Activated naive CD8-positive, alpha-beta T cell (primary cell): ENCODE data around the gene SLC1A3.

Experiments used
- H3K27ac Mint-ChIP-seq: one replicate; pipeline ENCODE4 v1.8.0; 2021; ENCODE audit warnings: mixed read lengths
- H3K27me3 Mint-ChIP-seq: one replicate; pipeline ENCODE4 v1.8.0; 2021; ENCODE audit warnings: mixed read lengths
- H3K36me3 Mint-ChIP-seq: one replicate; pipeline ENCODE4 v1.8.0; 2021; ENCODE audit warnings: mixed read lengths
- H3K4me1 Mint-ChIP-seq: one replicate; pipeline ENCODE4 v1.8.0; 2021; ENCODE audit warnings: low read depth, mixed read lengths
- H3K4me3 Mint-ChIP-seq: one replicate; pipeline ENCODE4 v1.8.0; 2021; ENCODE audit warnings: mild to moderate bottlenecking, mixed read lengths
- H3K9me3 Mint-ChIP-seq: one replicate; pipeline ENCODE4 v1.8.0; 2021; ENCODE audit warnings: low read depth, mixed read lengths

The SLC1A3 gene

DNA sequence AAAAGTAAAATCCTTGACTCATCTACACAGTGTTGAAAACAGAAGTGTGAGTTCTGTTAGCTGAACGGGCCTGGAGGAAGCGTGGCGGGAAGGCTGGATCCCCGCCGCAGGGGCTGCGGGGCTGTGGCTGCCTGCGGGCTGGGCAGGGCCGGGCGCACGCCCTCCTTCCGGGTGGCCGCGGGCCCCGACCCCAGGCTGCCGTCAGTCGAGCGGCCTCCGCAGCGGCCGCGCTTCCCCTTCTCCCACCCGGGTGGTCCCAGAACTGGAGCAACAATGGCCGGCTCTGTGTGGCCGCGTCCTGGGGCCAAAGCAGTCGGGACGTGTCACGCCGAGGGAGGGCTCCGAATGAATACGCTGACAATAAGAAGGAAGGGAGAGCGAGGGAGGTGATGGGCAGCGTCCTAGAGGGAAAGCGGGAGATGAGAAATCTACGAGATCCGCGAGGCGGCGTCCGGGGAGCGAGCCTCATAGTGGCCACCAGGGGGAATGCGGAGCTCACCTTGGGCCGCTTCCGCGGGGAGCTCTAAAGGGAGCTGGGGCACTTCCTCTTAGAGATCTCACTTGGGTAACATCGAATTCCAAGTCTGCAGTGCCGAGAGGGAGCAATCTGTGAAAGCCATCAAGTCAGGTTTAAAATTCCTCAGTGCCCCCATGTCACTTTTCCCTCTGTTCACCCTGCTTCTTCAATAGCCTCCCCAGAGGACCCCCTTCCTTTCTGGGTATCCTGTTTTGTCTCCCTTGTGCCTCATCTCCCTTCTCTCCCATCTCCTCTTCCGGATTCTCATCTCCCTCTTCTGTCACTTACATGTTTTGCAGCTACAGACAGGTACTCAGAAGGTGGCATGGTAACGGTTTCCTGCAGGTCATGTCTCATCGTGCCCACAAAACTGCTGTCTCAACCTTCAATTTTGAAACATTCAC lies 83.9 kb downstream of the SLC1A3 start:
- peak overlapping the region; percentile 87 for H3K4me3 Mint-ChIP-seq
- H3K36me3 Mint-ChIP-seq, result no peaks in the 10 kb centered on the region
- peaks cover 17% of the 10 kb centered on the region for H3K4me1 Mint-ChIP-seq
- peak overlapping the region; percentile 64 for H3K27ac Mint-ChIP-seq
- no peaks in the 10 kb centered on the region for H3K9me3 Mint-ChIP-seq
- H3K27me3 Mint-ChIP-seq, result peaks cover 13% of the 10 kb centered on the region

DNA sequence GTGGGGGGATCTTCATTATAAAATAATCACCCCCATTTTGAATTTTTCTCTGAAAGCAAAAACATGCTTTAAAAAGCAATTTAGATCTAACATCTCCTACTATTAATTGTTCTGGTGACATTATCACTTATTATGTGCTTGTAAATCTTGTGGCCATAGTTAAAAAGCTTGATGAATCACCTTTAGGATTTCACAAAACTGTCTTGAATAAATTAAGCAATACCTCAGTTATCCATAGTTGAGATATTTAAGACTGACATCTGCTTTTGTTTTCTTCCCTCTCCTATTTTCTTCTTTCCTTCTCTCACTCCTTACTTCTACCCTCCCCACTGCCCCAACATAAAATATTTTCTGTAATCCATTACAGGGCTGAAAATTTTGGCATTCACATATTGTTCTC lies 84.8 kb downstream of the SLC1A3 start:
- Mint-ChIP-seq H3K4me1 (peaks cover 17% of the 10 kb centered on the region), H3K9me3 (no peaks in the 10 kb centered on the region), H3K27me3 (peaks cover 13% of the 10 kb centered on the region), H3K27ac (no peak overlapping the region), H3K4me3 (no peak overlapping the region), H3K36me3 (no peaks in the 10 kb centered on the region)

DNA sequence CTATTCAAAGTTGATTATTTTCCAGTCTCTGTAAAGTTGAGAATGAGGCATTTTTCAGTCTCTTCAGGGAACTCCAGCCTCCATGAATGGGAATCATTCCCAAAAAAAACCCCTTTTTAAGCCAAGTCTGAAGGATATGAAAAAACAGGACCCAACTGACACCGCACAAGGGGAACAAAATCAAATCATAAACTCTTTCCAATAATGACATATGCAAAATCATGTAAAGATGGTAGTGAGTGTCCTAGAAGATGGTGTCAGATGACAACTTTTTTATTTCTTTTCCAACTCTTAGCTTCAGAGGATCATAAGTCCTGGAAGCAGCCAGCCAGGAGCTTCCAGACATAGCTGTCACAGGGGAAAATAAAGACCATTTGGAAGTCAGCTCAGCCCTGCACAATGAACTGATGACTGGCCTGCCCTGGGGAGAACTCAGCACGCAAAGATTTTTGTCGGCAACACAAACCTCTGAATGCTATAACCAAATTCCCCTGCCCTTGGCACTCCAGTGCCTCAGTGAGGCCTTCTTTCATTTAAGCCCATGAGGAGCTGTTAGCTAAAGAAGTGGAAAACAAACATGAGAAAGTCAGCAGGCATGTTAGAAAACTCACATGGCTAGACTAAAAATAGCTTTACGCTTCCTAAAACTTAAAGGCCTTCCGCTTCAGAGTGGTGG lies 85.4 kb downstream of the SLC1A3 start:
- H3K4me1 Mint-ChIP-seq, result peaks cover 17% of the 10 kb centered on the region
- H3K27ac Mint-ChIP-seq, result no peak overlapping the region
- no peaks in the 10 kb centered on the region for H3K9me3 Mint-ChIP-seq
- H3K27me3 Mint-ChIP-seq, result peaks cover 13% of the 10 kb centered on the region
- no peak overlapping the region for H3K4me3 Mint-ChIP-seq
- H3K36me3 Mint-ChIP-seq, result no peaks in the 10 kb centered on the region

DNA sequence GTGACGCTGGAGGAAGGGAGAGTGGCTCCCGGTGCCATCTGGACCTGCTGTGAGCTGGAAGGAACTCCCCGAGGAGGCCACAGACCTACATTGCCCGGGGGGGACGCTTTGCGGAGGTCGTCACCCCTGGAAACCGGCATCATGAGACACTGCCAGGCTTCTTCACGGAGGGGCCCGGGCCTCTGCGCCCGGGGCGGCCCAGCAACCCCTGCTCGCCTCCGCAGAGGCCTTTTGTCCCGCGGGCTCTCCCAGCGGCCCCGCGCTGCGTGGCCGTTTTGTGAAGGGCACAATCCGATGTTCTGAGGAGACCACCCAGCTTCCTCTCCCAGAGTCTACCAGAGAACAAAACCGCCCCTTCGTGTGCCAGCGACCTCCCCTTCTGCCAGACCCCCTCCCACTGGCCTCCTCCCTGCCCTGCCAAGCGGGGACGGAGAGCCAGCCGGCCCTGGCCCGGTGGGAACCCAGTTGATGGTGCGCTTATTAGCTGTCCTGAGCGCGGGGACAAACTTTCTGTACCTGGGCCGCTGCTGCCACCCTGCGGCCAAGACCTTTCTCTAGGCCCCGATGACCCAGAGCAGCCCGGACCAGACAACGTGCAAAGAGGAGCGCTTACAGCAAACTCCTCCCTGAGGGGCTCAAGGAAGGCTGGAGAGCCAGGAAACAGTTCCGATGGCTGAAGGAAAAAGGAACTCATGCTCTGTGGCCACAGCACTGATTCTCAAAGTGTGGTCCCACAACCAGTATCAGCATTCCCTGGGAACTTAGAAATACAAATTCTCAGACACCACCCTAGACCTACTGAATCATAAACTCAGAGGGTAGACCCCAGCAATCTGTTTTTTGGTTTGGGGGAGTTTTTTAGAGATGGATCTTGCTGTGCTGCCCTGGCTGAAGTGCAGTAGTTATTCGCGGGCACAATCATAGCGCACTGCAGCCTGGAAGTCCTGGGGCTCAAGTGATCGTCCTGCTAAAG lies 86.7 kb downstream of the SLC1A3 start:
- no peaks in the 10 kb centered on the region for H3K9me3 Mint-ChIP-seq
- H3K27ac Mint-ChIP-seq, result no peak overlapping the region
- no peak overlapping the region for H3K4me3 Mint-ChIP-seq
- no peaks in the 10 kb centered on the region for H3K36me3 Mint-ChIP-seq
- H3K27me3 Mint-ChIP-seq, result peaks cover 13% of the 10 kb centered on the region
- peaks cover 17% of the 10 kb centered on the region for H3K4me1 Mint-ChIP-seq

DNA sequence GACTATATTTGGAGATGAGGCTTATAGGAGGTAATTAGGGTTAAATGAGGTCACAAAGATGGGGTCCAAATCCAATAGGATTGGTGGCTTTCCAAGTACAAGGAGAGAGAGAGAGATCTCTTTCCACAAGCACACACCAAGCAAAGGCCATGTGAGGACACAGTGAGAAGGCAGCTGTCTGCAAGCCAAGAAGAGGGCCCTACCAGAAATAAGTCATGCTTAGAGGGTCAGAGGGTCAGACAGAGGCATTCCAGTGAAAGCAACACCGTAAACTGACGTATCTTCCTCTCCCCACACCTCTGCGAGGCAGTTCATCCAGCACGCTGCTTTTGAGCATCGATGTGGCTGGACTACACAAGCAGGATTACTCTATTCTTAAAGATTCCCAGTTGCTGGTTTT lies 87.9 kb downstream of the SLC1A3 start:
- H3K9me3 Mint-ChIP-seq, result no peaks in the 10 kb centered on the region
- peaks cover 10% of the 10 kb centered on the region for H3K27me3 Mint-ChIP-seq
- H3K27ac Mint-ChIP-seq, result no peak overlapping the region
- H3K4me3 Mint-ChIP-seq, result no peak overlapping the region
- no peaks in the 10 kb centered on the region for H3K36me3 Mint-ChIP-seq
- peaks cover 13% of the 10 kb centered on the region for H3K4me1 Mint-ChIP-seq

DNA sequence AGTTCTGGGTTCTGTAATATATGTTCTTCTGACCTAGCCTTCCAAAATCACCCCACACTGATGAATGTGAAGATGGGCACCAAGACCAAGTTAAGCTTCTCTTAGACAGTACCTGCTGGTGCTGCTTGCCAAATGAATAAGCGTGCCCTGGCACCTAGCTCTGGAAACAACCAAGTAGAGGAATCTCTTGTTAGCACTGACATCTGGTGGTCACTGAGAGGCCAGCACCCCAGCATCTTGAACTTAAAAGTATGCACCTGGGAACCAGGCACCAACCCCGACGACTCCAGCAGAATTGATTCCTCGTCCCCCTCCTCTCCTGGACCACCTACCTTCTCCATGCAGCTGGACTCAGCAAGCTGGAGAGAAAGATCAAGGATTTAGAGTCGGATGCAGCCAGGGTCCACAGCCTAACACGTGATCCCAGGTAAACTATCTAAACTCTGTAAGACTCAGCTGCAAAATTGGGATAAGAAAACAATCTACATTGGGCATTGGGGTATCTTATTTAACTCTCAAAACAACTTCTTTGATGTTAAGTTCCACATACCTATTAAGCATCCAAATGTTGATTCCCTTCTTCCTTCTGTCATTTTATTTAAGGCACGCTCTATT lies 89.8 kb downstream of the SLC1A3 start:
- Mint-ChIP-seq H3K27ac (no peak overlapping the region), H3K36me3 (no peaks in the 10 kb centered on the region), H3K4me1 (peaks cover 3% of the 10 kb centered on the region), H3K27me3 (peaks cover 9% of the 10 kb centered on the region), H3K9me3 (no peaks in the 10 kb centered on the region), H3K4me3 (no peak overlapping the region)

DNA sequence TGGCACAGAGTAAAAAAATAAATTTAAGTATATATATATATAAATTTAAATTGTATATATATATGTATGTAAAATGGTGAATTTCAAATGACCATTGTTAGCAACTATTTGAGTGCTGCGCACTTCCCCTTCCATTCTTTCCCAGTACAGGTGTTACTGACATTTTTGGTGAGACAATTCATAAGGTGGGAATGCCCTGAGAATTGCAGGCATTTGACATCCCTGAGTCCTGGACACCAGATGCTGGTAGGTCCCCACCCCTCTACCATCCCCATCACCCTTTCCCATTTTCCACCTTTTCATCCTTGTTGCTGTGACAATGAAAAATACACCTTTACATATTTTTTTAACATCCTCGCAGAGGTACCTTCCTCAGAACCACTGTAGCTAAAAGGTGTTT lies 91.6 kb downstream of the SLC1A3 start:
- H3K27ac Mint-ChIP-seq, result no peak overlapping the region
- H3K27me3 Mint-ChIP-seq, result peaks cover 6% of the 10 kb centered on the region
- H3K4me3 Mint-ChIP-seq, result no peak overlapping the region
- H3K9me3 Mint-ChIP-seq, result no peaks in the 10 kb centered on the region
- H3K4me1 Mint-ChIP-seq, result no peaks in the 10 kb centered on the region
- H3K36me3 Mint-ChIP-seq, result no peaks in the 10 kb centered on the region

DNA sequence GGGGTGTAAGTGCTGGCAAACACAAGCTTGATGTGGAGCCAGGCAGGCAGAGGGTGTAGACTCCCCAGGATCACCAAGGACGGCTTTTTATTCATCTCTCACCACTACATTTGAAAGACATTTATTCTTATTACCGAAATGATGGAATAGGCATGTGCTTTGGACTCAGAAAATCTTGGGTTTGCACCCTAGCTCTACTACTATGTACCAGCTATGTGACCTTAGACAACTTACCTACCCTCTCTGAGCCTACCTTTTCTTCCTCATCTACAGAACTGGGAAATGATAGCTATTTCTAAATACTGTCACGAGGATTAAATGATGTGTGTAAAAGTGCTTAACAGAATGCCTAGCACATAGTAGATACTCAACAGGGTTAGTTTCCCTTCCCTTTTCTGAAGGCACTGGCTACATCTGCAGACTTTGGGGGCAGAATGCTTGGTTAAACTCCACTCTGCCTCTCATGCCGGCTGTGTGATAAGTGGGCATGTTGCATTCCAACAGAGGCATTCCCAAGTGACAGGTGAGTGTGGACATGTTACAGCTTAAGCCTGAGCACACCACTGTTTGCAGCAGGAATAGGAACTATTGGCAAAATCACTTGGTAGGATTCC lies 94.8 kb downstream of the SLC1A3 start:
- Mint-ChIP-seq H3K27me3 (peaks cover 2% of the 10 kb centered on the region), H3K4me3 (no peak overlapping the region), H3K36me3 (peaks cover 5% of the 10 kb centered on the region)

DNA sequence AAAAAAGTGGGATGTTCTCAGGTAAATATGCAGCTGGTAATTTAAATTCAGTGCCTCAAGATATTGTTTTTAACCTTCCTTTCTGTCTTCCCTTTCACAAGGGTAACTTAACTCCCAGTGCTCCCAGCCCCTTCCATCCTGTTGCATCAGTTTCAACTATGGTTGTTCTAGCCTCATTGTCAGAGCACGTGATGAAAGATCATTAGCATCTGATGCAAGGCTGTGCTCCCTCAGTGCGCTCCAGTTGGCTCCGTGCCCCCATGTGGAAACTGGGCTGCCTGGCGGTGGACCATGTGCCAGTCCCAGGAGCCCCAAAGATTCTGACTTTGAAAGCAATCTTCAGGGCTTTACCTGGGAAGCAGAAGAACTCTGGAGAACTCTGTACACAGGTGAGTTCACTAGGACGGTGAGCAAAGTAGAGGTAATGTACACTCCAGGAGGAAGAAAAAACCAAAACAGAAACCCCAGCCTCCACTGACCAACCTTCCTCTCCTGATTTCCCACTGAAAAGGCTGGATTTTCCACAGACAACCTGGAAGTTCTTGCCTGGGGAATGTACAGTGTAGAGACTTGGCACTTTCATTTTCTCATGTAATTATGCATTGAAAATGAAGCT lies 96.9 kb downstream of the SLC1A3 start:
- Mint-ChIP-seq H3K4me3 (no peak overlapping the region), H3K4me1 (no peaks in the 10 kb centered on the region), H3K27ac (no peak overlapping the region), H3K27me3 (peaks cover 2% of the 10 kb centered on the region), H3K9me3 (peaks cover 4% of the 10 kb centered on the region), H3K36me3 (peaks cover 7% of the 10 kb centered on the region)

More for the DNA sequence above, 94.8 kb downstream of the SLC1A3 start:
- Mint-ChIP-seq H3K4me1 (no peaks in the 10 kb centered on the region), H3K27ac (no peak overlapping the region), H3K9me3 (no peaks in the 10 kb centered on the region)

DNA sequence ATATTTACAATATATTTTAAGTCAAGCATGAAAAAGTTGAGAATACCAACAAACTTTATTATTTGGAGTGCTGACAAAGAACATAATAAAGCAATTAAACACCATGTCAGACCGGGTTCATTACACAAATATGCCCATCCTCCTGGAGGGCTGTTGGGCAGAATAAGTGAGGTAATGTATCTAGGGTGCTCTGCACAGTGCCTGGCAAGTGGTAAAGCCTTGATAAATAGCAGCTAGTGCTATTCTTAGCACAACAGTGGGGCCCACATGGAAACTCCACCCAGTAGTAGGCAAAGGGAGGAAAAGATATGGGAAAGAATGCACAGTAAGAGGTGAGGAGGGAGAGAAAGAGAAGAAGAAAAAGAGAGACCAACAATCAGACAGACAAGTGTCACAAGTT lies 97.7 kb downstream of the SLC1A3 start:
- Mint-ChIP-seq H3K36me3 (peaks cover 7% of the 10 kb centered on the region), H3K4me1 (no peaks in the 10 kb centered on the region), H3K9me3 (peaks cover 4% of the 10 kb centered on the region), H3K27ac (peak overlapping the region; percentile 59), H3K27me3 (peaks cover 2% of the 10 kb centered on the region), H3K4me3 (no peak overlapping the region)

DNA sequence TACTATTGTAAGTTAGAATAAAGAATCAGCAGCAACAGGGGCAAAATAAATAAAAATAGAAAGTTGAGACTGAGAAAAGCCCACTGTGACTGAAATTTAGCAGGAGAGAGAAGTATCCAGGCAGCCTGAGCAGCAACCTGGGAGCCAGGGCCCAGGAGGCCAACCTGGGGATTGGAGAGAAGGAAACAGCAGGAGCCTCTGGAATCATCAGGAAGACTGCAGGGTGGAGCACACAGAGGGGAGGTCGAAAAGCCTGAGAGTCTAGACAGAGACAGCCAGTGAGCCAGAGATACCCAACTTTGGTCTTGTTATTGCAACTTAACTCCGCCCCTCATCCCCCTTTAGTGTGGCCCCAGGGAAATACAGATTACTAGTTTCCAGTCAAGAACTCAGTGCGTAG lies 98.6 kb downstream of the SLC1A3 start:
- H3K4me3 Mint-ChIP-seq, result no peak overlapping the region
- peaks cover 7% of the 10 kb centered on the region for H3K36me3 Mint-ChIP-seq
- H3K27ac Mint-ChIP-seq, result no peak overlapping the region
- H3K27me3 Mint-ChIP-seq, result peaks cover 2% of the 10 kb centered on the region
- H3K4me1 Mint-ChIP-seq, result no peaks in the 10 kb centered on the region
- H3K9me3 Mint-ChIP-seq, result peaks cover 4% of the 10 kb centered on the region

DNA sequence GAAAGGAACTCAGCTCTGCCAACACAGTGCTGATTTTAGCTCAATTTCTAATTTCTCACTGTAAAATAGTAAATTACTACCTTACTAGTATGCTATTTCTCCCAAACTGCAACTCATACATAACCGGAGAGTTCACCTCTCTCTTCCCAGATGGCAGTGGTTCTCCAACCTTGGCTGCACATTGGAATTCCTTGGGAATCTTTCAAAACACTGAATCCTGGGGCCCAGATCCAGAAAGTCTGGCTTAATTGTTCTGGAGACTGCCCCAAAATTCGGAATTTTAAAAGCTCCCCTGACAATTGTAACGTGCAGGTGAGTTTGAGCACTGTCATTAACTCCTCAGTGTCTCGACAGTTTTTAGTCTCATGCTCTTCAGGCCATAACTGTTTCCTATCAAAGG lies 100.3 kb downstream of the SLC1A3 start:
- no peak overlapping the region for H3K4me3 Mint-ChIP-seq
- H3K27ac Mint-ChIP-seq, result no peak overlapping the region
- H3K27me3 Mint-ChIP-seq, result no peaks in the 10 kb centered on the region
- peaks cover 4% of the 10 kb centered on the region for H3K9me3 Mint-ChIP-seq
- no peaks in the 10 kb centered on the region for H3K4me1 Mint-ChIP-seq
- H3K36me3 Mint-ChIP-seq, result peaks cover 7% of the 10 kb centered on the region

DNA sequence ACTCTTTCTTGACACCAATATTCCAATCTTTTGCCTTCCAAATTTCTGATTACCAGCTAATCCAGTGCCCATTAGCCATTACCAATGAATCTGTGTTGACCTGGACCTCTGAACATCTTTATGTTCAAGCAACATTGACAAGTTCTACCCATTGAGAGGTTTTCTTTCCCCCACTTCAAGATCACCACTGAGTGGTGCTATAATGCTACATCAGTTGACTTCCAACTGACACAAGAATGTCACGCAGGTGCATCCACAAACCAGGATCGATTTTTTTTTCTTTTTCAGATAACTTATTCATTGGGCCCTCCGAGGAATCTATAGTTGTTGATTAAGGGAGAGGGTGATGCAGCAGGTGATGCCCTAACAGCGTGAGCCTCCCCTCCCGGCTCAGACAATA lies 102.6 kb downstream of the SLC1A3 start:
- no peak overlapping the region for H3K4me3 Mint-ChIP-seq
- no peaks in the 10 kb centered on the region for H3K27me3 Mint-ChIP-seq
- no peaks in the 10 kb centered on the region for H3K4me1 Mint-ChIP-seq
- H3K36me3 Mint-ChIP-seq, result peaks cover 7% of the 10 kb centered on the region
- peaks cover 4% of the 10 kb centered on the region for H3K9me3 Mint-ChIP-seq
- H3K27ac Mint-ChIP-seq, result no peak overlapping the region

DNA sequence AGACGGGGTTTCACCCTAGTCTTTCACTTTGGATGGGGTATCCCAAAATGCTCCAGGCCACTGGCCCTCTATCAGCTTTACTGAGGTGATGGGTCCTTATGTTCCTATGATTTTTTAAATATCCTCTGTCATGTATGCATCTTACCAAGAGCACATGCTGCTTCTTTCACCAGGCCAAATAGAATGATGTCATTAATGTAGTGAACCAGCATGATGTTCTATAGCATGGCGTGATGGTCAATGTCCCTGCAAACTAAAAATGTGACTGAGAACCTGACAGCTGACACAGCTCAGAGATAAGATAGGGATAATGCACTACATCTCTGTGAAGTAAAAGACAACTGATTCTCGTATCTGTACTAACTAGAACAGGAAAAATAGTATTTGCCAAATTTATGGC lies 103.6 kb downstream of the SLC1A3 start:
- no peaks in the 10 kb centered on the region for H3K4me1 Mint-ChIP-seq
- no peaks in the 10 kb centered on the region for H3K27me3 Mint-ChIP-seq
- no peak overlapping the region for H3K4me3 Mint-ChIP-seq
- peaks cover 3% of the 10 kb centered on the region for H3K36me3 Mint-ChIP-seq
- H3K27ac Mint-ChIP-seq, result no peak overlapping the region
- H3K9me3 Mint-ChIP-seq, result peaks cover 4% of the 10 kb centered on the region
